C4-2B (cell line): ENCODE data around the gene PROSER1.

ENCODE experiments used
- ZFX ChIP-seq: fragments of 450-650 bp; IDR thresholded peaks from 2 replicates; pipeline ENCODE4 v1.6.1; 2017
- TF ChIP-seq, protein P1 (sequence below): fragments of 450-650 bp; conservative IDR thresholded peaks from 2 replicates; pipeline ENCODE4 v1.5.1; 2017; ENCODE audit warnings: mild to moderate bottlenecking

GRCh38 chr13:38970380-38971051 is 67.4 kb downstream of the PROSER1 start:
- TF ChIP-seq, protein P1, sequence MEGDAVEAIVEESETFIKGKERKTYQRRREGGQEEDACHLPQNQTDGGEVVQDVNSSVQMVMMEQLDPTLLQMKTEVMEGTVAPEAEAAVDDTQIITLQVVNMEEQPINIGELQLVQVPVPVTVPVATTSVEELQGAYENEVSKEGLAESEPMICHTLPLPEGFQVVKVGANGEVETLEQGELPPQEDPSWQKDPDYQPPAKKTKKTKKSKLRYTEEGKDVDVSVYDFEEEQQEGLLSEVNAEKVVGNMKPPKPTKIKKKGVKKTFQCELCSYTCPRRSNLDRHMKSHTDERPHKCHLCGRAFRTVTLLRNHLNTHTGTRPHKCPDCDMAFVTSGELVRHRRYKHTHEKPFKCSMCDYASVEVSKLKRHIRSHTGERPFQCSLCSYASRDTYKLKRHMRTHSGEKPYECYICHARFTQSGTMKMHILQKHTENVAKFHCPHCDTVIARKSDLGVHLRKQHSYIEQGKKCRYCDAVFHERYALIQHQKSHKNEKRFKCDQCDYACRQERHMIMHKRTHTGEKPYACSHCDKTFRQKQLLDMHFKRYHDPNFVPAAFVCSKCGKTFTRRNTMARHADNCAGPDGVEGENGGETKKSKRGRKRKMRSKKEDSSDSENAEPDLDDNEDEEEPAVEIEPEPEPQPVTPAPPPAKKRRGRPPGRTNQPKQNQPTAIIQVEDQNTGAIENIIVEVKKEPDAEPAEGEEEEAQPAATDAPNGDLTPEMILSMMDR, result no peak
- no peak for TF ChIP-seq ZFX
